Measurements from ENCODE around the gene OTUD7B.

OTUD7B gene

GRCh38 chr1:150005606-150006005 lies 4.9 kb downstream of the OTUD7B start:
- FAIRE-seq, result no peak
- no peak for DNase-seq (ENCODE audit: insufficient read length, low spot score)

- no peak for FAIRE-seq
- DNase-seq (ENCODE audit: insufficient read length, low spot score), result no peak
Observed at GRCh38 chr1:150003801-150004200, 6.7 kb downstream of the OTUD7B start.

GRCh38 chr1:150002217-150002616 lies 8.3 kb downstream of the OTUD7B start:
- FAIRE-seq (no peak), DNase-seq (ENCODE audit: insufficient read length, low spot score) (no peak)

GRCh38 chr1:150001415-150001814 lies 9.1 kb downstream of the OTUD7B start:
- FAIRE-seq (no peak), DNase-seq (ENCODE audit: insufficient read length, low spot score) (no peak)

- no peak for DNase-seq (ENCODE audit: insufficient read length, low spot score)
- FAIRE-seq, result no peak
Observed at GRCh38 chr1:149997585-149998262, 12.8 kb downstream of the OTUD7B start.

GRCh38 chr1:149995927-149996326 lies 14.6 kb downstream of the OTUD7B start:
- FAIRE-seq (no peak), DNase-seq (ENCODE audit: insufficient read length, low spot score) (no peak)

GRCh38 chr1:149993764-149994163 lies 16.8 kb downstream of the OTUD7B start:
- FAIRE-seq (no peak), DNase-seq (ENCODE audit: insufficient read length, low spot score) (no peak)

- DNase-seq (ENCODE audit: insufficient read length, low spot score) (no peak), FAIRE-seq (no peak)
Observed at GRCh38 chr1:149993181-149993580, 17.3 kb downstream of the OTUD7B start.

GRCh38 chr1:149987297-149987595 lies 23.3 kb downstream of the OTUD7B start:
- DNase-seq (ENCODE audit: insufficient read length, low spot score), result no peak
- FAIRE-seq, result no peak

GRCh38 chr1:149986486-149987296 lies 23.8 kb downstream of the OTUD7B start:
- peak; percentile 73 for DNase-seq (ENCODE audit: insufficient read length, low spot score)
- FAIRE-seq, result no peak

- FAIRE-seq, result no peak
- DNase-seq (ENCODE audit: insufficient read length, low spot score), result no peak
Observed at GRCh38 chr1:149979972-149980540, 30.5 kb downstream of the OTUD7B start.

GRCh38 chr1:149979245-149979971 lies 31.1 kb downstream of the OTUD7B start:
- DNase-seq (ENCODE audit: insufficient read length, low spot score), result no peak
- FAIRE-seq, result no peak

GRCh38 chr1:149978547-149979023 lies 31.9 kb downstream of the OTUD7B start:
- no peak for FAIRE-seq
- no peak for DNase-seq (ENCODE audit: insufficient read length, low spot score)

- no peak for DNase-seq (ENCODE audit: insufficient read length, low spot score)
- no peak for FAIRE-seq
Observed at GRCh38 chr1:149977345-149977744, 33.2 kb downstream of the OTUD7B start.

GRCh38 chr1:149972547-149972946 lies 38.0 kb downstream of the OTUD7B start:
- DNase-seq (ENCODE audit: insufficient read length, low spot score) (no peak), FAIRE-seq (no peak)

GRCh38 chr1:149967646-149968045 lies 42.9 kb downstream of the OTUD7B start:
- FAIRE-seq (no peak), DNase-seq (ENCODE audit: insufficient read length, low spot score) (no peak)

- no peak for FAIRE-seq
- no peak for DNase-seq (ENCODE audit: insufficient read length, low spot score)
Observed at GRCh38 chr1:149967041-149967440, 43.5 kb downstream of the OTUD7B start.

- no peak for FAIRE-seq
Observed at GRCh38 chr1:149966405-149966804, 44.1 kb downstream of the OTUD7B start.

GRCh38 chr1:149965440-149965839 lies 45.1 kb downstream of the OTUD7B start:
- FAIRE-seq, result no peak
- DNase-seq (ENCODE audit: insufficient read length, low spot score), result no peak

More at GRCh38 chr1:149966405-149966804, 44.1 kb downstream of the OTUD7B start:
- DNase-seq (ENCODE audit: insufficient read length, low spot score), result no peak

GRCh38 chr1:149963358-149963757 lies 47.2 kb downstream of the OTUD7B start:
- FAIRE-seq, result no peak

GRCh38 chr1:149962736-149963135 lies 47.8 kb downstream of the OTUD7B start:
- FAIRE-seq, result no peak
- DNase-seq (ENCODE audit: insufficient read length, low spot score), result no peak

More at GRCh38 chr1:149963358-149963757, 47.2 kb downstream of the OTUD7B start:
- no peak for DNase-seq (ENCODE audit: insufficient read length, low spot score)
